Femur (tissue), 1 donor: Measurements from ENCODE around the gene EMX1.

Source experiments
- DNase-seq: peaks from one replicate; pipeline ENCODE4 v3.0.0-alpha.2; 2017

The EMX1 gene

DNA sequence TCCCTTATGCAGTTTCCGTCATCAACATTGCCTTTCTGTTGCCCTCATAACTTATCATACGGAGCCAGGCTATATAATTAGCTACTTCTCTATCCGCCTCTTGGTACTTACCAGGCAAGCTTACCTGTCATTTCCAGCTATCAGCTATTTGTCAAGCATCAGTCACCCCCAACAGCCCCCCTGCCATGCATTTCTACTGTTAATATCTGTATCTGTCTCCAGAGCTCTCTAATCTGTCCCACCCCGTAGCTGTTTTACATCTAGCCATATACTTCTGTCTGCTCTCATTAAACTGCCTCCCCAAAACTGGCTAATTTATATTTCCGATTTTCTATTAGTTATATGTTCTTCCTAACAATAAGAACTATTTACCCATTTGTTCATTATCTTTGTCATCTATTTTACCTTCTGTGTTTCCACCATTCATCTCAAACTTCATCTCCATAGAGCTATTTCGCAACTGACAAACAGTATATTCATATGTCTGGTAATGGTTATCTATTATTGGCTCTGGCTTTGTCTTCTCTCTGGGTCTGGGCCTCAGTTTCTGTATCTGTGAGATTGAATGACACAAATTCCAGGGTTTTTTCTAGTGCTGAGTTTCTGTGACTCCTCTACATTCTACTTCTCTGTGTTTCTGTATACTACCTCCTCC, 9.6 kb downstream of the EMX1 start:
- no peak for DNase-seq

DNA sequence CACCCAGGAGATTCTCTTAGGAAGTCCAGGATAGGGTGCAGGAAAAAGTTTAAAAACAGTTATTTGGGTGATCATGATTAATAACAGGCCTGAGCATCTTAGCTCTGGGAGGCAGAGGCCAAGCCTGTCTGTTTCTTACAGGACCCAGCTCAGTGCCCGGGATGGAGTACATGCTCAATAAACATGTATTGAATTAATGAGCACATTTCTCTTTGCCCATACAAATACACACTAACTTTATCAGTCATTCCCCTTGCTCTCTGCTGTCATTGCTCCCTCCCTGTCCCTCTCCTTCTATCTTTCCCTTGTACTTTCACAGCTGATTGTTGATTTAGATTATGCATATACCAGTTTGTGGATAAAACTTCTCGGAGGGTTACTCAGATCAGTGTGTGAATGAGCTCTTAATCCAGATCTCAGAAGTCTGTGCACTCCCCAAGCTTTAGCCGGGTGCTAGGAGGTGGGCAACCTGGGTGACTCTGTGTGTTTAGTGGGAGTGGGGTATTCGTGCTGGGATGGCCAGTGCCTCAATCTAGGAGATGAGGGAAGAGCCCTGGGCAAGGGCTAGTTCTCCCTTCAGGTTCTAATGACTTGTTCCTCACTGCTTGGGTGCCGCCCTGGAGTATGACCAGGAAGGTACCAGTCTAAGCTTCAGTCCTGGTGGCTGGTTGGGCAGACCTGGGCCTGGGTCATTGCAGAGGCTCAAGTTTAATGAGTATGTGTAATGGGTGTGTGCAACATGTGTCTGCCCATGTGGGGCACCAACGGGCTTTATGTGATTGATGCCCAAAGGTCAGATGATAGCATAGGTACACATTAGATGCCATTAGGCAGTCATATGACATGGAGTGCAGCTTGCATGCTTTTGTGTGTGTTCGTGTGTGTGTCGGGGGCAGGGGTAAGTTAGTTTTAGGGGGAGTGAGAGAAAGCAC, 10.6 kb downstream of the EMX1 start:
- no peak for DNase-seq

DNA sequence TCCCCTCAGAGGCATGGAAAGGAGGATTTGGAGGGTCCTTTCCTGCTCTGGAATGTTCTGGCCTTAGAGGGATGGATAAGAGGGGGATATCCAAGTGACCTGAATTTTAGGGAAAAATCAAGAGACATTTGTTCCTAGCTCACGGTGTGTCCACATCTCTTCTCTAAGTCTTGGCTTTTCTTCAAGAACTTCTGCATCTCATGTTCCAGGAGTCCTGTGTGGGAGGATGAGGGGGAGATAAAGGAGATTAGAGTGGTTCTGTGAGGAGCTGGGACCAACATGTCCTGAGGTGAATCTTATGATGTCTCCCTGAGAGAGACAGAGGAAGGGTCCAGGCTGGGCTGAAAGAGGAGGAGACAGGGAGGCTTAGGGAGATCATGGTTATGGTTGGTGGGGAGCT, 11.7 kb downstream of the EMX1 start:
- no peak for DNase-seq

DNA sequence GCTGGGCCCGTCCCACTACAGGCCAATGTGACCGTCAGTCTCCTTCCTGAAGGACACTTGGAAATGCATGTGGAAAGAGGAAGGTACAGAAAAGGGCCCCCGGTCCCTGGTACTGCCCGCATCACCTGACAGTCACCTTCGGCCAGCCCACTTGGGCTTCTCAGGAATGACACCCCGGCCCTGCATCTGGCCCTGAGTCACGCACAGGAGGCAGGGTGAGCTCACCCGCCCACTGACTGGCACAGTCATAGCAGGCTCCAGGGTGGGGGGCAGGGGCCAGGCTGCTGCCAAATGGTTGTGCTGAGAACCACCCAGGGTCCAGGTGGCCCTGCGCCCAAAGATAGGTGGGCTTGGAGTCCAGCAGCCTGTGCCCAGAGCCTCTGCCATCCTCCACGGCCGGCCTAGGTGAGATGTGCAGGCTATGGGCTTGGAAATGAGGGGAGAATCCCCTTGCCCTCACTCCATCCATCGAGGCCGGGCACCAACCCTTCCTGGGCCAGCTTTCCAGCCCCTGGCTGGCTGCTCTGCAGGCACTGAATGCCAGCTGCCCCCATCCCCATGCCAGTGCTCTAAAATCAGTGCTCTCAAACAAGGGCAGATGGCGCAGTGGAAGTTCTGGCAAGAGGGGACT, 14.1 kb downstream of the EMX1 start:
- no peak for DNase-seq

DNA sequence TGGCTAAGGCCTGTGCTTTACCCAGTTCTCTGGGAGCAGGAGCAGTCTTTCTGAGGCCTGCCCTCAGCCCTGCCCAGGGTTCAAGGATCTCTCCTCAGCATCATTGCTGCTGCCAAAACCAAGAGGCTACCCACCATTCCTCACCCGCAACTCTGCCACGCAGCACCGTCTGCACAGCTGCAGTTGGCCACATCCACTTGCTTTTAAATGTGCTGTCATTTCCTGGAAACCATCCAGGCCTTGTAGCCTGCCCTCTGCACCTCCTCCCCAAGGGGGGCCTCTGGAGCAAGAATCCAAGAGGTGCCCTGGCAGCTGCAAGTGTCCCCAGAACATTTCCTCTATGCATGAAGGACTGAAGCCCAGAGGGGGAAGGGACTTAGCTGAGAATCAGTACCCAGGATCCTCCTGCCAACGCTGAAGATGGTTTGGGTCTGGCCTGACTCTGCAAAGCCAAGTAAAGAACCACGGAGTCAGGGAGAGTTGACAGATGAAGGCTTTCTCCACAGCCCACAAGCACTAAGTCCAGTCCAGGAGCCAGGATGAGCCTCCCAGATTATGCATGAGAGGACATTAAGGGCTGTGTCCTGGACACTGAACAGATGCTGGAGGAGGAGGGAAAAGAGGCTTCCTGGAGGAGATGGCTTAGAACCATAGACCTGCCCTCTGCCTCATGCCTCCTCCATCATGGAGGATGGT, 14.9 kb downstream of the EMX1 start:
- DNase-seq = no peak

DNA sequence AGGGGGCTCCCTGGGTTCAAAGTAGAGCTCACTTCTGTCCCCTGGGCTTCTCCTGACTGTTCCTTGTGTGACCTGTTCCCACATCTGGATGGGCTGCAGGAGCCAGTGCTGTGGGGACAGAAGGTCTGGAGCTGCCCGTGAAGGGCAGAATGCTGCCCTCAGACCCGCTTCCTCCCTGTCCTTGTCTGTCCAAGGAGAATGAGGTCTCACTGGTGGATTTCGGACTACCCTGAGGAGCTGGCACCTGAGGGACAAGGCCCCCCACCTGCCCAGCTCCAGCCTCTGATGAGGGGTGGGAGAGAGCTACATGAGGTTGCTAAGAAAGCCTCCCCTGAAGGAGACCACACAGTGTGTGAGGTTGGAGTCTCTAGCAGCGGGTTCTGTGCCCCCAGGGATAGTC, 15.5 kb downstream of the EMX1 start:
- DNase-seq = no peak

DNA sequence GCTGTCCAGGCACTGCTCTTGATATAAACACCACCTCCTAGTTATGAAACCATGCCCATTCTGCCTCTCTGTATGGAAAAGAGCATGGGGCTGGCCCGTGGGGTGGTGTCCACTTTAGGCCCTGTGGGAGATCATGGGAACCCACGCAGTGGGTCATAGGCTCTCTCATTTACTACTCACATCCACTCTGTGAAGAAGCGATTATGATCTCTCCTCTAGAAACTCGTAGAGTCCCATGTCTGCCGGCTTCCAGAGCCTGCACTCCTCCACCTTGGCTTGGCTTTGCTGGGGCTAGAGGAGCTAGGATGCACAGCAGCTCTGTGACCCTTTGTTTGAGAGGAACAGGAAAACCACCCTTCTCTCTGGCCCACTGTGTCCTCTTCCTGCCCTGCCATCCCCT, 15.9 kb downstream of the EMX1 start:
- no peak for DNase-seq

DNA sequence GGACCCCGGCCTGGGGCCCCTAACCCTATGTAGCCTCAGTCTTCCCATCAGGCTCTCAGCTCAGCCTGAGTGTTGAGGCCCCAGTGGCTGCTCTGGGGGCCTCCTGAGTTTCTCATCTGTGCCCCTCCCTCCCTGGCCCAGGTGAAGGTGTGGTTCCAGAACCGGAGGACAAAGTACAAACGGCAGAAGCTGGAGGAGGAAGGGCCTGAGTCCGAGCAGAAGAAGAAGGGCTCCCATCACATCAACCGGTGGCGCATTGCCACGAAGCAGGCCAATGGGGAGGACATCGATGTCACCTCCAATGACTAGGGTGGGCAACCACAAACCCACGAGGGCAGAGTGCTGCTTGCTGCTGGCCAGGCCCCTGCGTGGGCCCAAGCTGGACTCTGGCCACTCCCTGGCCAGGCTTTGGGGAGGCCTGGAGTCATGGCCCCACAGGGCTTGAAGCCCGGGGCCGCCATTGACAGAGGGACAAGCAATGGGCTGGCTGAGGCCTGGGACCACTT, 16.4 kb downstream of the EMX1 start:
- DNase-seq = no peak

DNA sequence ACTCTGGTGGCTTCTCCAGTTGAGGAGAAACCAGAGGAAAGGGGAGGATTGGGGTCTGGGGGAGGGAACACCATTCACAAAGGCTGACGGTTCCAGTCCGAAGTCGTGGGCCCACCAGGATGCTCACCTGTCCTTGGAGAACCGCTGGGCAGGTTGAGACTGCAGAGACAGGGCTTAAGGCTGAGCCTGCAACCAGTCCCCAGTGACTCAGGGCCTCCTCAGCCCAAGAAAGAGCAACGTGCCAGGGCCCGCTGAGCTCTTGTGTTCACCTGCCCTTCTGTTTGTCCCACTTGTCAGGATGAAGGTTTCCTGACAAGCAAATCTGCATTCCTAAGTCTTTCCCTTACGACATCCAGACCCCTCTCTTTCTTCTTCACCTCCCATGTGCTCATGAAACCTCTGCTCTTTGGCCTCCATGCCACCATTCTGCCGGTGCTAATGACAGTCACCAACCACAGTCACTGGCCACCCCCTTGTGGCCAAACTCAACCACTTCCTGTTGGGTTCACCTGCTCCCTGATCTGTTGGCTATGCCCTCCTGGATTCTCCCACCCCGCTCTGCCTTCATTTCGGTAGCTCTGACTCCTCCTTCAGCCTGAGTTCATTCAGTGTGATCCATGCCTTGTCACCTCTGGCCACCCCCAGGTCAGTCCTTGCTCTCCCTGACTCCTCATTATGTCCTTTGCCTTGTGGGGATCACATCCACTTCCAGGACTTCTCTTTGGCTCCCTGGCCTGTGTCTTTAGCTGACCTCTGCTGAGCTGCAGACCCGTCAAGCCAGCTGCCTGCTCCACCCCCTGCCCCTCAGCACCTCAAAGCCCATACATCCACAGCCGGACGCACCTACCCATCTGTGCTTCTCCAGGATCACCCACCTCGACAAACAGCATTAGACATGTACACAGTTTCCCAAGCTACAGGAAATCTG, 17.6 kb downstream of the EMX1 start:
- DNase-seq = no peak

DNA sequence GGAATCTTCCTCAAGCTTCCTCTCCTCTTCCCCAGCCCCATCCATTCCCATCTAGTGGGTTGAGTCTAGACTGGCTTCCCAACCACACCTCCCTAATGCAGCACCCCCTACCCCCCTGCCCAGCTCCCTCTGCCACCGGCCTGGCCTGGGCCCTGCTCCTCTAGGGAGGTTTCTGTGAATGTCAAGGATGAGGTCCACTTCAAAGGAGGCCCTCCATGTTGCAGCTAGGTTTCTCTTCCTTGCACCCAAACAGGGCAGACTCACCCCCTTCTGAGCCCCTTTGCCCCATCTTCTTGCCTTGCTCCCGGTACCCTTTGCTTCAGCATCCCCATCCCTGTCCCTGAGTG, 18.3 kb downstream of the EMX1 start:
- no peak for DNase-seq

DNA sequence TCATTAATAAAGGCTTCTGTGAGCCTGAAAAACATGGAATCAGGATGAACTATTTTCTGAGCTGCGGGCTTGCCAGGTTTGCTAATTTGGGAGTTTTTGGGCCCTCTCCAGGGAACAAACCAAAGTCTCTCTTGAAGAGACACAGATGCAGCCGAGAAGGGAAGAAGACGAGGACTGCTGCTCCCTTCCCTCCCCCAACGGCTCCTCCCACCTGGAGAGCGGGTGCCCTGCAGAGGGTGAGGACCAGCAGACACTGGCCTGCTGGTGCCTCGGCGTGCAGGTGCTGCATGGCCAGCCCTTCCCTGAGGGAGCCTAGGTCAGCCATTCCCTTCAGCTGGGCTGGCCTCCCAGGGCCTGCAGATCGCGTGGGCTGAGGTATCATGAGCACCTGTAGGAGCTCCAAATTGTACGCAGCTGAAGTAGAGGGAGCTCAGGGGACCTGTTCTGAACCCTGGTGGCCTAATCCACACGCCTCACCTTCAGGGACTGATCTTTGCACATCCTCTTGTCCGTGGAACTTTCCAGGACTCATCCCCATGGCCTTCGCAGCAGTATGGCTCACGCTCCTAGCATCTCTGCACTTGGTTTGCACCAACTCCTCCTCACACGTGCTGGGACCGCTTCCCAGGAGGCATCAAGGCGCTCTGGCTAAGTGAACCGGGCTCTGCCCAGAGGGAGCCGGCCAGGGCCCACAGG, 19.5 kb downstream of the EMX1 start:
- DNase-seq = no peak

DNA sequence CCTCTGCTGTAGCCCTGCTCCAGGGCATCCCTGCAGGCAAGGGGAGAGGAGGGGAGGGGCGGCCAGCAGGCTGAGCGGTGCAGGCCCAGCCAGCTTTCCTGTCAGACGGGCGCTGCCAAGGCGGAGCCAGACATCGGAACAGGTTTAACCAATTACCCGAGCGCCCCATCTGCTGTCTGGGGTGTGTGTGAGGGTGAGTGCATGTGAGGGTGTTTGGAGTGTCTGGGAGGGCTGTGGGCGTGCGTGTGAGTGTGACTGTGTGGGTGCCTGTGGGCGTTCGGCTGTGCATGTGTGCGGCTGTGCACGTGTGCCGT, 20.0 kb downstream of the EMX1 start:
- no peak for DNase-seq

DNA sequence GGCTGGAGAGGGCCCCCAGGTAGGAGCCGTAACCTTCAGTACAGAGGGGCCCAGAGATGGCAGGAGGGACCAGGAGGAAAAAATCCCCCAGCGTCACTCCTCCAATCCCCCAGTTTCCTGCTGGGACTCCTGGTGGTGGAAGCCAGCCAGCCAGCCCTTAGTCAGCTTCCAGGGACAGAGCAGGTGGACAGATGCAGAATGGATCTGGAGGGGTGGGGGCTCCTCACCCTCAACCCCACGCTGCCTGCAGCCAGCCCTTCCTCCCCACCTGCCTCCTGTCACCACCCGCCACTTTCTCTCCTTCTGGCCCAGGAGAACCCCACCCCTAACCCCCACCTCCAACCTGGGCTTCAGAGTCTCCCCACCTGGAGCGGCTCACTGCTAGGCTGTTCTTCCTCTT, 21.1 kb downstream of the EMX1 start:
- DNase-seq = no peak

DNA sequence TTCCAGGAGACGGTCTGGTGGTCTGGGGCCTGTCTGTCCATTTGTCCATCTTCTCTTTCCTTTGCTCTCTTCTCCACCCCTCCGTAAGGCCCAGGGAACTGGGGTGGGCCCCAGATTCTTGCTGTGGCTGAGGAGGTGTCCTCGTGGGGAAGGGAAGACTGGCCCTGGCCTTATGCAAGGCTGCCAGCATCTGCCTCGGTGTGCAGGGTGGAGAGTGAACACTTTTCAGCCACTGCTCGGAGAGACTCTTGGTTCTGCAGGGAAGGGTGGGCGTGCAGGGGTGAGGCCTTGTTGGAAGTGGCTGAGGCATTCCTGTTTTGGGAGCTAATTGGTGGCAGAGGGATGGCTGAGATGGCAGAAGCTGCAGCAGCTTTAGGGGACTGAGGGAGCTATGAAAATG, 23.0 kb downstream of the EMX1 start:
- no peak for DNase-seq

DNA sequence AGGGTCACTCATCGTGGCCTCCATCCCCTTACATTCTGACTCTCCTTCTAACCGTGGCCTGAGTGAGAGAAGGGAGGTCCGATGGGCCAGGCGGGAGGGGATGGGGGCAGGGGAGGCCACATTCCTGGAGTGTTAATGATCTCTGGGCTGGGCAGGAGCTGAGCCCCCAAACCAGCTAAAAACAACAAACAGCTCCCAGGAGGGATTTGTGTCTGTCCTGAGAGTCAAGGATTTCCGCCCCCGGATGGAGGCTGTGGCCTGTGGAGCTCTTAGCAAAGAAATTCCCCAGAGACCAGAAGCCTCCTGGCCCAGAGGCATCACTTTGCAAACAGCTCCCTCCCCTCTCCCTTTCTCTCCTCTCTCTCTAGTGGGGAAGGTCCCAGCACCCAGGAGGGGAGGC, 23.5 kb downstream of the EMX1 start:
- no peak for DNase-seq

DNA sequence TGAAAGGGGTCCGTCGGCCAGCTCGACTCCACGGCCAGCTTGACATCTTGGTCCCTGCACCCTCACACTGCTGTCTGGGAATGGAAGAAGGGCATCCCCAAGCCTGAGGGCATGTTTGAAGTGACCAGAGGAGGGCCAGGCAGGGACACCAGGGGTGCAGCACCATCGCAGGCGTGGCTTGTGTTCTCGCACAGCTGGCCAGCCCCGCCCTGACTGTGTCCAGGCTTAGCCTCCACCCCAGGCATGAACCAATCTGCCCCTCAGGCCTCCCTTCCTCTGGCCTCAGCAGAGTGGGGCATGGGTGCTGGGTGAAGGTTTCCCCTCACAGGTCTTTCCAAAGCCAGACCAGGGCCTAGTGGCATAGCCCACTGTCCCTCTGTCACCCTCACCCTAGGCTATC, 25.0 kb downstream of the EMX1 start:
- DNase-seq = no peak

DNA sequence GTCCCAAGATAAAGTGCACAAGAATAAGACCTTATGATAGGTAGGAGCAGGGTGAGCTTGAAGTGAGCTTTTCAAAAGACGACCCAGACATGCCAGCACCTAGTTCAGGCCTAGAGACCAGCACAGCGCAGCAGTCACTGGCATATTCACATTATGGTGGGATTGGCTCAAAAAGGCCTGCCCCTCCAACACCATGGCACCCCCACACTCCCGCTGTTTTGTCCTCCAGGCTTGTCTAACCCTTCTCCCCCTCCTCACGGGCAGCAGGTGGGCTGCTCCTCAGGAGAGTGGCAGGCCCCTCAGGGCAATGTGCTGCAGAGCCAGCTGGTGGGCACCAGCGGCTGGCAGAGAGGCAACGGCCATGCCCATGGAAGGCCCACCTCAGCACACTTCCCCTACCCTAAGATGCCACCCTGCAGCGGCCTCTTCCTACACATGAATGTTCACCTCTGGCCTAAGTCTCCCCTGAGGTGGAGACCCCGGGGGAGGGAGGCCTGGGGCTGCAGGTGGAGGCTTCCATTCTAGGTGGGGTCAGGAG, 25.6 kb downstream of the EMX1 start:
- DNase-seq = no peak

DNA sequence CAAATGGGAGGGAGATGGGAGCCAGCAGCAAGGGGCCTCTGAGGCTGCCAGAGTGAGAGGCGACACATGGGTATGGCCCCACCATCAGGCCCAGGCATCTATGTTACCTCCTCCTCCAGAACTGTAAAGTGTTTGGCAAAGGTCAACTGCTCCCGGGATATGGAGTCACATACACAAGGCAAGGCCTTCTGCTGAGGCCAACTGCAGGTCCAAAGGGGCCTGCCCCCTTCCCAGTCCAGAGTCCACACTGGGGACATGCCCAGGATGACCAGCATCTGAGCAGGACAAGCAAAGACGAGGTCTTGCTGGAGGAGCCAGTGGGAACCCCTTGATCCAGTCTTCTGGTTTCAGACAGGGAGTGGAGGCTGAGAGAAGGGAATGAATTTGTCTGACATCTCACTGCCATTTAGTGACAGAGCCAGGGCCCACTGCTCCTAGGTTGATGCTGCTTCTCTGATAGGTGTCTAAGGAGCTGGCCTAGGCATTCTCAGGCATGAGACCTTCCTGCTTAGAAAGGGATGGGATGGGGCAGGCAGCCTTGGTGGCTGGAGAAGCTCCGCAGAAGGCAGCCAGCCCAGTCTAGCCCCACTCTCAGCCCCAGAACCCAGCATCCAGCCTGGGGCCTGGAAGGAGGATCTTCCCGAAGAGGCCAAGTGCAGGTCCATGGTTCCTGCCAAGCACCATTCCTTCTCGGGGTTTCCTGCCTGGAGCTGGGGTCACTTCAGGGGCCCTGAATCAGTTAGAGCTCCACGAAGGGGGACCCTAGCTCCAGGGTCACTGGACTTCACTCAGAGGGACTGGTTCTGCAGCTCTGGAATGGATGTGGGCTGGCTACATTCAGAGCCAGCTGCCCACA, 26.4 kb downstream of the EMX1 start:
- no peak for DNase-seq

DNA sequence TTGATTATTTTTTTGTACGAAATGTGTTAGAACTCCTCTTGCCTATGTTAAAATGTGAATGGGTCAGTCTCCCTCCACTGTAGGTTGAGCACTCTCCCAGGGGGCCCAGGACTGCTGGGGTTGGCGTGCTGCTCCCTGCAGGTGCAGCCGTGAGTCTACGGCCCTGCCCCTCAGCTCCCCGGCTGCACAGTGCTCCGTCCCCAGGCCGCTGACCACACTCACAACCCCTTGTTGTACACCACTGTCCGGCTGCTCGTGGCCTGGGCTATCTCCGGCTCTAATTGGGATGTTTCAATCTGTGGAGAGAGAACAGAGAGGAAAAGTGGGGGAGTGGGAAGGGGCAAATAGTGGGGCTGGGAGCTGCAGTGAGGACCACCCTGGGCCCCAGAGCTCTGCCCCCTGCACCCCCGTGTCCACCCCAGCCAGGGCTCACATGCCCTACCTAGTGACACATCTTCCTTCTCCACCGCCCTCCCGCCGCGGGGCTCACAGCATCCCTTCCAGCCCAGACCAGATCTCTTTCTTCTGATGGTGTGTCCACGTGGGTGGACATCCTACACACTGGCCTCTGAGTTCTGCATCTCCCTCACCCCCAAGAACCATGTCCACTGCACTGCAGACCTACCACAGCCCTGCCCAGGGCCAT, 27.6 kb downstream of the EMX1 start:
- DNase-seq = no peak
